WTC11 (cell line): ENCODE measurements around the gene IL1R1. TPM values are rescaled to one million over a fixed set of nuclear protein-coding genes. Genes with fewer than 3 reads are reported as not detected.

ENCODE experiments used
- ATAC-seq: fragments of 200-7000 bp; cut with Tn5 transposase; 2 replicates; pipeline ENCODE4 v1.10.0; 2021; ENCODE audit warnings: mild to moderate bottlenecking, moderate library complexity
- CTCF ChIA-PET: fragments of 300-600 bp; sonication (Branson Sonifier 250); formaldehyde crosslinking; loops from one replicate; lab custom pipeline; 2021; ENCODE audit warnings: antibody characterized with exemption; lab: Charles Lee
- POLR2A ChIA-PET: fragments of 350-600 bp; sonication (Branson Sonifier 250); formaldehyde crosslinking; loops from one replicate; lab custom pipeline; 2021; ENCODE audit warnings: antibody characterized with exemption; lab: Charles Lee
- DNase-seq: peaks from one replicate; pipeline ENCODE4 v3.0.0; 2021; ENCODE audit warnings: low spot score
- H3K27ac Mint-ChIP-seq: 2 replicates; pipeline ENCODE4 v1.8.0; 2021; ENCODE audit warnings: mixed read lengths
- H3K27me3 Mint-ChIP-seq: 2 replicates; pipeline ENCODE4 v1.8.0; 2021; ENCODE audit warnings: low read depth, mild to moderate bottlenecking, moderate library complexity, mixed read lengths
- H3K36me3 Mint-ChIP-seq: 2 replicates; pipeline ENCODE4 v1.8.0; 2021; ENCODE audit warnings: mixed read lengths
- H3K4me1 Mint-ChIP-seq: 2 replicates; pipeline ENCODE4 v1.8.0; 2022; ENCODE audit warnings: mixed read lengths
- H3K4me3 Mint-ChIP-seq: 2 replicates; pipeline ENCODE4 v1.8.0; 2021; ENCODE audit warnings: mild to moderate bottlenecking, moderate library complexity, mixed read lengths
- H3K9me3 Mint-ChIP-seq: 2 replicates; pipeline ENCODE4 v1.8.0; 2021; ENCODE audit warnings: mixed read lengths
- ATF1 ChIP-seq: sonication (generic); formaldehyde crosslinking; IDR thresholded peaks from 2 replicates; pipeline ENCODE4 v1.8.1; 2023; ENCODE audit warnings: mild to moderate bottlenecking, moderate library complexity, missing genetic modification reagents
- EMX1 ChIP-seq: fragments of 250-450 bp; sonication (Bioruptor Pico); IDR thresholded peaks from 2 replicates; pipeline ENCODE4 v1.8.0; 2021; ENCODE audit warnings: mild to moderate bottlenecking
- GABPB1 ChIP-seq: sonication (generic); formaldehyde crosslinking; IDR thresholded peaks from 2 replicates; pipeline ENCODE4 v1.8.1; 2023; ENCODE audit warnings: mild to moderate bottlenecking, missing genetic modification reagents
- TCF7 ChIP-seq: sonication (generic); formaldehyde crosslinking; IDR thresholded peaks from 2 replicates; pipeline ENCODE4 v1.8.0; 2022; ENCODE audit warnings: mild to moderate bottlenecking, low read depth, missing genetic modification reagents, moderate library complexity
- ZNF423 ChIP-seq: fragments of 250-450 bp; sonication (Bioruptor Pico); IDR thresholded peaks from 2 replicates; pipeline ENCODE4 v2.1.2; 2022; ENCODE audit warnings: mild to moderate bottlenecking, moderate library complexity
- total RNA-seq: library from RNA; stranded (reverse); gene quantifications from 3 replicates; pipeline ENCODE4 v1.2.3, GENCODE V29; 2021
- TF ChIP-seq, protein P1 (sequence below): fragments of 200-600 bp; IDR thresholded peaks from 2 replicates; pipeline ENCODE4 v1.8.0; 2022; ENCODE audit warnings: antibody characterized with exemption
- TF ChIP-seq, protein P2 (sequence below): sonication (generic); formaldehyde crosslinking; IDR thresholded peaks from 2 replicates; pipeline ENCODE4 v1.8.0; 2022; ENCODE audit warnings: missing genetic modification reagents
- TF ChIP-seq, protein P3 (sequence below): fragments of 250-450 bp; sonication (Bioruptor Pico); conservative IDR thresholded peaks from 2 replicates; pipeline ENCODE4 v1.9.0; 2021; ENCODE audit warnings: mild to moderate bottlenecking
- TF ChIP-seq, protein P4 (sequence below): fragments of 250-450 bp; sonication (Bioruptor Pico); IDR thresholded peaks from 2 replicates; pipeline ENCODE4 v1.9.0; 2021; ENCODE audit warnings: mild to moderate bottlenecking, borderline replicate concordance

IL1R1 gene
- total RNA-seq, 1 experiment from 2014 or later: 0.37 TPM

DNA sequence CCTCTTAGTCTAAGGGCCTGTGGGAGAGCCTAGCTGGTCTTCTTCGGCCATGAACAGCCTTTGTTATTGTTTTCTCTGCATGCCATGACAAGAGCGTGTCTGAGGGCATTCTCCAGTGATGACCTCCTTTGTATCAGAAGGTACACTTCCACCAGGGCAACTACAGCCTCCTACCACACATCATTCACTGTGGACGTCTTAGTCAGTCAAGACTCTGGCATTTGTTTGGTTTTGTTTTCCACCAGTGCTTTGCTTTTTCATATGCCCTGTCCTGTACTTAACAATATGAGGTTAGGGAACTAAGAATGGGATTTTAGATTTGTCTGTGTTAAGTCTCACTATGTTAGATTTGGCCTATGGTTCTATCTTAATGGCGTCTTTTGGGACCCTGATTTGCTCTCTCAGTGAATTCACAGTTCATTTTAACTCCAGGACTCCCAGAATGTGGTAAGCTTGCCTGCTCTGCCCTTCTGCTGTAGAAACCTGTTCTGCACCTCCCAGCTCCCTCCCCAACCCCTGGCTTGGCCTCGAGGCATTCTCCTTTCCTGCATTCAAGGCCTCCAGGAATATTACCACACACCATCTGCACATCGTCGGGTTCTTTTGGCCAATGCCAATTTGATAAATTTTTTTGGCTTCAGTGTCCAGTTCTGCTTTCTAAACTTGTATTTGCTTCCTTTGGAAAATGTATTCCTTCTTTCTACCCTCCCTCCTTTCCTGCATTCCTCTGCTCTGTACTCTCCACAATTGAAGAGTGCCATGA is 42.8 kb upstream of the IL1R1 start (continued):
- TF ChIP-seq, protein P1, sequence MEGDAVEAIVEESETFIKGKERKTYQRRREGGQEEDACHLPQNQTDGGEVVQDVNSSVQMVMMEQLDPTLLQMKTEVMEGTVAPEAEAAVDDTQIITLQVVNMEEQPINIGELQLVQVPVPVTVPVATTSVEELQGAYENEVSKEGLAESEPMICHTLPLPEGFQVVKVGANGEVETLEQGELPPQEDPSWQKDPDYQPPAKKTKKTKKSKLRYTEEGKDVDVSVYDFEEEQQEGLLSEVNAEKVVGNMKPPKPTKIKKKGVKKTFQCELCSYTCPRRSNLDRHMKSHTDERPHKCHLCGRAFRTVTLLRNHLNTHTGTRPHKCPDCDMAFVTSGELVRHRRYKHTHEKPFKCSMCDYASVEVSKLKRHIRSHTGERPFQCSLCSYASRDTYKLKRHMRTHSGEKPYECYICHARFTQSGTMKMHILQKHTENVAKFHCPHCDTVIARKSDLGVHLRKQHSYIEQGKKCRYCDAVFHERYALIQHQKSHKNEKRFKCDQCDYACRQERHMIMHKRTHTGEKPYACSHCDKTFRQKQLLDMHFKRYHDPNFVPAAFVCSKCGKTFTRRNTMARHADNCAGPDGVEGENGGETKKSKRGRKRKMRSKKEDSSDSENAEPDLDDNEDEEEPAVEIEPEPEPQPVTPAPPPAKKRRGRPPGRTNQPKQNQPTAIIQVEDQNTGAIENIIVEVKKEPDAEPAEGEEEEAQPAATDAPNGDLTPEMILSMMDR: no peak
- no peak for TF ChIP-seq GABPB1
- no peak for TF ChIP-seq ATF1 (CRISPR knock-in tag)
- no peak for TF ChIP-seq TCF7 (CRISPR knock-in tag)

DNA sequence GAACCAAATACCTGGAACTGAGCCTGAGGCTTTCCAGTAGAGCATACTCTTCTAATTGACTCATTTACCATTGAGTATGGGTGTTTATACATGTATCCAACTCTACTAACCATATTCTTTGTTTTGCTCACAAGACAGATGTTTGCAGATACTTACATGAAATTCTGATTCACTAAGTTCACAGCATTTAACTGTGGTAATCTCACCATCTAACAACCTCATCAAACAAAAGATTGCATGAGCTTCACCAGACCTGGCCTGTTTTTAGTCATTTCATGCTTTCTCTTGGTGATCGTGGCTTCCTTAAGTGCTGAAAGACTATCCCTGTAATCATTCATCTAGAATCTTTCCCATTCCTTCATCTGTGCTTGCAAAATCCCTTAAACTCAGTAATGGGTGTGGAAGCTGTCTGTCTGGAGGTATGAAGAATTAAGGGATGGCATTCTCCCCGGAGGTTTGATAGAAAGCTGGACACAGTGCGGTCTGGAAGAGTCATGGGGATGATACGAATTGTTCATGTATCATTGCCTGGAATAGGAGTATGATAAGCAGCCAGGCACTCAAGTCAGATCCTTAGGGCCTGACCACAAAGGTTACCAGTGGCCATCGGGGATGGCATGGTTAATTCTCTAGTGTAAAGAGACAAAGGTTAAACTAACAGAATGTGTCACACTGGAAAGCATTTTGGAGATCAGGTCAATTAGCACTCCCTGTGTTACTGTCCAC is 42.0 kb upstream of the IL1R1 start:
- ChIA-PET POLR2A (no interaction called here), CTCF (no interaction called here)
- no peaks in the 10 kb centered on the region for H3K4me1 Mint-ChIP-seq
- TF ChIP-seq, protein P2, sequence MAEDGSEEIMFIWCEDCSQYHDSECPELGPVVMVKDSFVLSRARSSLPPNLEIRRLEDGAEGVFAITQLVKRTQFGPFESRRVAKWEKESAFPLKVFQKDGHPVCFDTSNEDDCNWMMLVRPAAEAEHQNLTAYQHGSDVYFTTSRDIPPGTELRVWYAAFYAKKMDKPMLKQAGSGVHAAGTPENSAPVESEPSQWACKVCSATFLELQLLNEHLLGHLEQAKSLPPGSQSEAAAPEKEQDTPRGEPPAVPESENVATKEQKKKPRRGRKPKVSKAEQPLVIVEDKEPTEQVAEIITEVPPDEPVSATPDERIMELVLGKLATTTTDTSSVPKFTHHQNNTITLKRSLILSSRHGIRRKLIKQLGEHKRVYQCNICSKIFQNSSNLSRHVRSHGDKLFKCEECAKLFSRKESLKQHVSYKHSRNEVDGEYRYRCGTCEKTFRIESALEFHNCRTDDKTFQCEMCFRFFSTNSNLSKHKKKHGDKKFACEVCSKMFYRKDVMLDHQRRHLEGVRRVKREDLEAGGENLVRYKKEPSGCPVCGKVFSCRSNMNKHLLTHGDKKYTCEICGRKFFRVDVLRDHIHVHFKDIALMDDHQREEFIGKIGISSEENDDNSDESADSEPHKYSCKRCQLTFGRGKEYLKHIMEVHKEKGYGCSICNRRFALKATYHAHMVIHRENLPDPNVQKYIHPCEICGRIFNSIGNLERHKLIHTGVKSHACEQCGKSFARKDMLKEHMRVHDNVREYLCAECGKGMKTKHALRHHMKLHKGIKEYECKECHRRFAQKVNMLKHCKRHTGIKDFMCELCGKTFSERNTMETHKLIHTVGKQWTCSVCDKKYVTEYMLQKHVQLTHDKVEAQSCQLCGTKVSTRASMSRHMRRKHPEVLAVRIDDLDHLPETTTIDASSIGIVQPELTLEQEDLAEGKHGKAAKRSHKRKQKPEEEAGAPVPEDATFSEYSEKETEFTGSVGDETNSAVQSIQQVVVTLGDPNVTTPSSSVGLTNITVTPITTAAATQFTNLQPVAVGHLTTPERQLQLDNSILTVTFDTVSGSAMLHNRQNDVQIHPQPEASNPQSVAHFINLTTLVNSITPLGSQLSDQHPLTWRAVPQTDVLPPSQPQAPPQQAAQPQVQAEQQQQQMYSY (CRISPR knock-in tag): no peak
- TF ChIP-seq ZNF423 (CRISPR knock-in tag): no peak
- TF ChIP-seq GABPB1: peak; percentile 63; the same call in 1 of the 2 replicates
- TF ChIP-seq, protein P3, sequence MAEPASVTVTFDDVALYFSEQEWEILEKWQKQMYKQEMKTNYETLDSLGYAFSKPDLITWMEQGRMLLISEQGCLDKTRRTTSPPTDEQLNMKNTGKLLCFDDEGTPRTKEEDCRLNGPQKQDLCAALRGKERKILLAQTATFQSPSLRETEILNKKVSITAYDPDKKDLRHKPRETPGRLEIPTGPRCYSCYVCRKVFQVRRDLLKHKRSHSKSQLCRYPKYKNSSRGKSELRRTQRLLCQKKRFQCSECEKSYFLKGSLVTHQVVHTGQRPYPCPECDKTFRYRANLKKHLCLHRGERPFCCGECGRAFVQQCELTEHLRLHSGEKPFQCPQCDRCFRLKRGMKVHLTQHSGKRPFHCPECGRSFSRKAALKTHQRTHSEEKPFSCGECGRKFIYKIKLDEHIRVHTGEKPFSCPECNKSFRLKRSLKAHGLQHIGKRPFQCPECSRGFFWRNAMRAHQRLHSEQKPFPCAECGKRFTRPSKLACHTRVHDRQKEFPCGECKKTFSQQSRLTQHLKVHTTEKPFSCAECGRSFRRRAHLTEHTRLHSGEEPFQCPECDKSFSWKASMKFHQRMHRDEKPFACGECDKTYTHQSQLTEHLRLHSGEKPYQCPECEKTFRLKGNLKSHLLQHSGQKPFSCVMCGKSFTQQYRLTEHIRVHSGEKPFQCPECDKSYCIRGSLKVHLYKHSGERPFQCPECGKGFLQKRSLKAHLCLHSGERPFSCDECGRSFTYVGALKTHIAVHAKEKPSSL (CRISPR knock-in tag): no peak
- TF ChIP-seq EMX1 (CRISPR knock-in tag): no peak
- no peak for DNase-seq
- ATAC-seq: no peak
- no peaks in the 10 kb centered on the region for H3K36me3 Mint-ChIP-seq
- no peak overlapping the region for H3K27ac Mint-ChIP-seq
- peaks cover 18% of the 10 kb centered on the region for H3K9me3 Mint-ChIP-seq
- H3K27me3 Mint-ChIP-seq: no peaks in the 10 kb centered on the region
- H3K4me3 Mint-ChIP-seq: no peak overlapping the region

DNA sequence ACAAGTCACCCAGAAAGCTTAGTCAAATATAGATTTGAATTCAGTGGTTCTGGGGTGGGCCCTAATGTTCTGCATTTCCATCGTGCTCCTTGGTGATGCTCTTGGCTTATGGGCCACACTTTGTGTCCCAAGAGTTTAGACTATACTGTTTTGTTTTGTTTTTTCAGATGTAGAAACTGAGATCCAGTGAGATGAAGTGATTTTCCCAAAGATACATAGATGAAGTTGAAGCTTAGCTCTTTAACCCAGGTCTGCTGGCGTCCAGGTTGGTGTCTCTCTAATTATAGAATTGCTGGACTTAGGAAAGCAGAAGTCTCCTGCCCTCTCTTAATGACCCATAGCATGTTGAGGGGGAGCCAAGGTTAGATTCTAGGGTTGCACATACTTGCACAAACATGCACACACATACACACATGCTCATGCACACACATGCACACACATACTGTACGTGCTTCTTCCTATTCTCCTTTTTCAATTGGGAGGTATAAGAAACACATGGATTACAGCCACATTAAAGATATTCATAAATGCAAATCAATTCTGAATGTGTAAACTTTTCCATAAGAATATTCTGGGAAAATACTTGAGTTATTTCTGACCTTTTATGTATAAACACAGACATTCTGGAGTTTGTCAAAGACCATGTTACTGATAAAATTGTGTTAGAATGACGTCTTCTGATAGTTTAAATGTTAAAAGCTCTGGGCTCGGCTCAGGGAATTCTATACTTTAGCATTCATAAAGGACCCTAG is 41.3 kb upstream of the IL1R1 start:
- Mint-ChIP-seq H3K36me3 (no peaks in the 10 kb centered on the region), H3K27me3 (no peaks in the 10 kb centered on the region), H3K9me3 (peaks cover 18% of the 10 kb centered on the region), H3K27ac (no peak overlapping the region), H3K4me3 (no peak overlapping the region), H3K4me1 (no peaks in the 10 kb centered on the region)
- ChIA-PET CTCF (interaction anchor here (1.4 kb wide), 1 partner anchor 81 kb away, joined by 3 read pairs; no protein-coding TSS in a partner anchor), POLR2A (no interaction called here)
- ATAC-seq (no peak), DNase-seq (no peak)
- TF ChIP-seq, protein P1: no peak
- TF ChIP-seq, protein P4, sequence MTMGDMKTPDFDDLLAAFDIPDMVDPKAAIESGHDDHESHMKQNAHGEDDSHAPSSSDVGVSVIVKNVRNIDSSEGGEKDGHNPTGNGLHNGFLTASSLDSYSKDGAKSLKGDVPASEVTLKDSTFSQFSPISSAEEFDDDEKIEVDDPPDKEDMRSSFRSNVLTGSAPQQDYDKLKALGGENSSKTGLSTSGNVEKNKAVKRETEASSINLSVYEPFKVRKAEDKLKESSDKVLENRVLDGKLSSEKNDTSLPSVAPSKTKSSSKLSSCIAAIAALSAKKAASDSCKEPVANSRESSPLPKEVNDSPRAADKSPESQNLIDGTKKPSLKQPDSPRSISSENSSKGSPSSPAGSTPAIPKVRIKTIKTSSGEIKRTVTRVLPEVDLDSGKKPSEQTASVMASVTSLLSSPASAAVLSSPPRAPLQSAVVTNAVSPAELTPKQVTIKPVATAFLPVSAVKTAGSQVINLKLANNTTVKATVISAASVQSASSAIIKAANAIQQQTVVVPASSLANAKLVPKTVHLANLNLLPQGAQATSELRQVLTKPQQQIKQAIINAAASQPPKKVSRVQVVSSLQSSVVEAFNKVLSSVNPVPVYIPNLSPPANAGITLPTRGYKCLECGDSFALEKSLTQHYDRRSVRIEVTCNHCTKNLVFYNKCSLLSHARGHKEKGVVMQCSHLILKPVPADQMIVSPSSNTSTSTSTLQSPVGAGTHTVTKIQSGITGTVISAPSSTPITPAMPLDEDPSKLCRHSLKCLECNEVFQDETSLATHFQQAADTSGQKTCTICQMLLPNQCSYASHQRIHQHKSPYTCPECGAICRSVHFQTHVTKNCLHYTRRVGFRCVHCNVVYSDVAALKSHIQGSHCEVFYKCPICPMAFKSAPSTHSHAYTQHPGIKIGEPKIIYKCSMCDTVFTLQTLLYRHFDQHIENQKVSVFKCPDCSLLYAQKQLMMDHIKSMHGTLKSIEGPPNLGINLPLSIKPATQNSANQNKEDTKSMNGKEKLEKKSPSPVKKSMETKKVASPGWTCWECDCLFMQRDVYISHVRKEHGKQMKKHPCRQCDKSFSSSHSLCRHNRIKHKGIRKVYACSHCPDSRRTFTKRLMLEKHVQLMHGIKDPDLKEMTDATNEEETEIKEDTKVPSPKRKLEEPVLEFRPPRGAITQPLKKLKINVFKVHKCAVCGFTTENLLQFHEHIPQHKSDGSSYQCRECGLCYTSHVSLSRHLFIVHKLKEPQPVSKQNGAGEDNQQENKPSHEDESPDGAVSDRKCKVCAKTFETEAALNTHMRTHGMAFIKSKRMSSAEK (CRISPR knock-in tag): no peak
- TF ChIP-seq GABPB1: no peak
